HG03103 (cell line): ENCODE measurements around the gene FRMD3.
A peak's percentile ranks its signal among the peaks of the same experiment; 100 is the strongest.

Source experiments
- ATAC-seq: cut with Tn5 transposase; IDR thresholded peaks from one replicate; pipeline ENCODE4 v1.9.1; 2021; ENCODE audit warnings: low read depth; ENCODE audit not compliant: unreplicated experiment

Gene FRMD3

GRCh38 chr9:83257937-83258891 lies 280.0 kb downstream of the FRMD3 start:
- ATAC-seq = no peak

- peak; percentile 60 for ATAC-seq
These were observed 290.5 kb downstream of the FRMD3 start for GRCh38 chr9:83247732-83248131.

- ATAC-seq = no peak
These were observed 292.1 kb downstream of the FRMD3 start for GRCh38 chr9:83245979-83246659.

- ATAC-seq = no peak
These were observed 296.1 kb downstream of the FRMD3 start for GRCh38 chr9:83242066-83242465.

- no peak for ATAC-seq
These were observed 297.5 kb downstream of the FRMD3 start for GRCh38 chr9:83240671-83241070.

- ATAC-seq = no peak
These were observed 298.5 kb downstream of the FRMD3 start for GRCh38 chr9:83239747-83240146.

- ATAC-seq = no peak
These were observed 299.1 kb downstream of the FRMD3 start for GRCh38 chr9:83238871-83239640.

- ATAC-seq = no peak
These were observed 302.0 kb downstream of the FRMD3 start for GRCh38 chr9:83236029-83236696.

- no peak for ATAC-seq
These were observed 302.7 kb downstream of the FRMD3 start for GRCh38 chr9:83235526-83235925.

GRCh38 chr9:83234541-83234940 lies 303.7 kb downstream of the FRMD3 start:
- no peak for ATAC-seq

- no peak for ATAC-seq
These were observed 304.6 kb downstream of the FRMD3 start for GRCh38 chr9:83233647-83234046.

GRCh38 chr9:83231039-83231438 lies 307.2 kb downstream of the FRMD3 start:
- ATAC-seq = no peak

- ATAC-seq = peak; percentile 86
These were observed 317.5 kb downstream of the FRMD3 start for GRCh38 chr9:83220730-83221129.

GRCh38 chr9:83219924-83220438 lies 318.2 kb downstream of the FRMD3 start:
- no peak for ATAC-seq

GRCh38 chr9:83219154-83219923 lies 318.9 kb downstream of the FRMD3 start:
- no peak for ATAC-seq

- ATAC-seq = no peak
These were observed 319.6 kb downstream of the FRMD3 start for GRCh38 chr9:83218411-83219090.

- no peak for ATAC-seq
These were observed 328.9 kb downstream of the FRMD3 start for GRCh38 chr9:83209188-83209731.

- no peak for ATAC-seq
These were observed 329.9 kb downstream of the FRMD3 start for GRCh38 chr9:83208065-83208850.
